Keratinocyte (primary cell): ENCODE data around the gene HECTD2. TPM values are rescaled to one million over a fixed set of nuclear protein-coding genes. Genes with fewer than 3 reads are reported as not detected.

Source experiments
- DNase-seq: peaks from one replicate; pipeline ENCODE4 v3.0.0-alpha.2; 2011; ENCODE audit warnings: low read depth, missing footprints, low spot score
- FAIRE-seq: peaks from 2 replicates; lab custom pipeline; 2011; peaks lifted over from hg19 to GRCh38; lab: Jason Lieb, UNC
- H2AFZ ChIP-seq: 2 replicates; pipeline ENCODE4 v1.6.0; 2012; ENCODE audit warnings: low read length, control low read depth, inconsistent platforms; ENCODE audit not compliant: control insufficient read depth
- H3K27ac ChIP-seq: 2 replicates; pipeline ENCODE4 v1.5.1; 2011; ENCODE audit warnings: low read length; ENCODE audit not compliant: control insufficient read depth, insufficient read depth
- H3K27me3 ChIP-seq: 3 replicates; pipeline ENCODE4 v1.6.0; 2011; ENCODE audit warnings: low read length; ENCODE audit not compliant: control insufficient read depth, insufficient read depth; ENCODE audit errors: extremely low read depth
- H3K36me3 ChIP-seq, 2 experiments: 2 replicates in 1 of 2; 3 replicates in 1 of 2; pipeline ENCODE4 v1.5.1; 2011; ENCODE audit warnings: low read length in 2 of 2, mild to moderate bottlenecking in 1 of 2; ENCODE audit not compliant: control insufficient read depth in 2 of 2, insufficient read depth in 2 of 2; ENCODE audit errors: extremely low read depth in 1 of 2
- H3K4me1 ChIP-seq: 3 replicates; pipeline ENCODE4 v1.5.1; 2011; ENCODE audit warnings: low read length; ENCODE audit not compliant: control insufficient read depth, insufficient read depth; ENCODE audit errors: extremely low read depth
- H3K4me2 ChIP-seq: 3 replicates; pipeline ENCODE4 v1.6.0; 2011; ENCODE audit warnings: low read depth, low read length; ENCODE audit not compliant: control insufficient read depth, insufficient read depth; ENCODE audit errors: extremely low read depth
- H3K4me3 ChIP-seq, 3 experiments: fragments of 200-600 bp in 1 of 3; sonication (generic) in 1 of 3; 2 replicates in 2 of 3; 3 replicates in 1 of 3; pipeline ENCODE4 v1.5.1; 2011 to 2016; ENCODE audit warnings: low read length in 3 of 3, mild to moderate bottlenecking in 3 of 3, control low read depth in 2 of 3, inconsistent platforms in 1 of 3, low read depth in 1 of 3, mixed read lengths in 1 of 3, mixed run types in 1 of 3, moderate library complexity in 1 of 3; ENCODE audit not compliant: control insufficient read depth in 2 of 3, insufficient read depth in 2 of 3; ENCODE audit errors: extremely low read depth in 1 of 3
- H3K79me2 ChIP-seq: 2 replicates; pipeline ENCODE4 v1.6.0; 2012; ENCODE audit warnings: low read length; ENCODE audit not compliant: control insufficient read depth, insufficient read depth
- H3K9ac ChIP-seq: 3 replicates; pipeline ENCODE4 v1.6.0; 2011; ENCODE audit warnings: low read length; ENCODE audit not compliant: control insufficient read depth, insufficient read depth; ENCODE audit errors: extremely low read depth
- H3K9me1 ChIP-seq: 3 replicates; pipeline ENCODE4 v1.6.0; 2011; ENCODE audit warnings: low read length; ENCODE audit not compliant: control insufficient read depth, insufficient read depth; ENCODE audit errors: extremely low read depth
- H3K9me3 ChIP-seq: 2 replicates; pipeline ENCODE4 v1.5.1; 2012; ENCODE audit warnings: low read depth, low read length; ENCODE audit not compliant: control insufficient read depth
- H4K20me1 ChIP-seq: 3 replicates; pipeline ENCODE4 v1.6.0; 2011; ENCODE audit warnings: low read length; ENCODE audit not compliant: control insufficient read depth, insufficient read depth; ENCODE audit errors: extremely low read depth
- EZH2 ChIP-seq: IDR thresholded peaks from one replicate; pipeline ENCODE4 v1.6.1; 2012; ENCODE audit warnings: inconsistent platforms, mild to moderate bottlenecking, low read length, moderate library complexity
- dilution Hi-C: fragments of 300-500 bp; cut with MboI; formaldehyde crosslinking; loops from one replicate; pipeline ENCODE4 v1.7.0; 2020; ENCODE audit warnings: low sequenced_read_pairs; ENCODE audit not compliant: extremely low pct_ligation_motif_present
- polyA plus RNA-seq, 5 experiments: library from polyadenylated mRNA; depleted of rRNA in 3 of 5; stranded (reverse) in 3 of 5; stranded (forward) in 1 of 5; unstranded in 1 of 5; fragments of >200 nt; gene quantifications; 1 replicate in 1 of 5; 2 replicates in 3 of 5; 3 replicates in 1 of 5; pipeline versions ENCODE4 v1.2.1 to v1.2.3, GENCODE V29; 2011 to 2012; ENCODE audit warnings: missing spikeins in 2 of 5, low read depth in 1 of 5, low replicate concordance in 1 of 5
- TF ChIP-seq, protein P1 (sequence below), 3 experiments: IDR thresholded peaks in 1 of 3; conservative IDR thresholded peaks in 1 of 3; optimal IDR thresholded peaks in 1 of 3; 2 replicates in 2 of 3; 3 replicates in 1 of 3; pipeline versions ENCODE3 to v1.5.1; 2011; ENCODE audit warnings: low read length in 3 of 3, mild to moderate bottlenecking in 3 of 3, moderate library complexity in 2 of 3, control low read depth in 1 of 3, inconsistent platforms in 1 of 3; ENCODE audit not compliant: insufficient read depth in 2 of 3; ENCODE audit errors: extremely low read depth in 1 of 3

The HECTD2 gene
- polyA plus RNA-seq, 1 donor (not counting 4 experiments of a cell fraction or from before 2014, with no cell fraction given) = 2.2 TPM

GRCh38 chr10:91513598-91514424 is 103.7 kb downstream of the HECTD2 start:
- H3K27ac ChIP-seq = no peak overlapping the region
- H2AFZ ChIP-seq = no peak overlapping the region
- TF ChIP-seq, protein P1, sequence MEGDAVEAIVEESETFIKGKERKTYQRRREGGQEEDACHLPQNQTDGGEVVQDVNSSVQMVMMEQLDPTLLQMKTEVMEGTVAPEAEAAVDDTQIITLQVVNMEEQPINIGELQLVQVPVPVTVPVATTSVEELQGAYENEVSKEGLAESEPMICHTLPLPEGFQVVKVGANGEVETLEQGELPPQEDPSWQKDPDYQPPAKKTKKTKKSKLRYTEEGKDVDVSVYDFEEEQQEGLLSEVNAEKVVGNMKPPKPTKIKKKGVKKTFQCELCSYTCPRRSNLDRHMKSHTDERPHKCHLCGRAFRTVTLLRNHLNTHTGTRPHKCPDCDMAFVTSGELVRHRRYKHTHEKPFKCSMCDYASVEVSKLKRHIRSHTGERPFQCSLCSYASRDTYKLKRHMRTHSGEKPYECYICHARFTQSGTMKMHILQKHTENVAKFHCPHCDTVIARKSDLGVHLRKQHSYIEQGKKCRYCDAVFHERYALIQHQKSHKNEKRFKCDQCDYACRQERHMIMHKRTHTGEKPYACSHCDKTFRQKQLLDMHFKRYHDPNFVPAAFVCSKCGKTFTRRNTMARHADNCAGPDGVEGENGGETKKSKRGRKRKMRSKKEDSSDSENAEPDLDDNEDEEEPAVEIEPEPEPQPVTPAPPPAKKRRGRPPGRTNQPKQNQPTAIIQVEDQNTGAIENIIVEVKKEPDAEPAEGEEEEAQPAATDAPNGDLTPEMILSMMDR (optimal IDR thresholded peaks at IDR 0.05 in 1 of 3, IDR thresholded peaks at IDR 0.05 in 1 of 3, conservative IDR thresholded peaks at IDR 0.05 in 1 of 3; ENCODE audit: extremely low read depth in 1 of 3, insufficient read depth in 2 of 3, low read length in 3 of 3) = no peak
- no peak for TF ChIP-seq EZH2
- FAIRE-seq (no peak), DNase-seq (no peak)
- no peaks in the 10 kb centered on the region for H3K36me3 ChIP-seq
- H3K9me3 ChIP-seq = no peaks in the 10 kb centered on the region
- no peak overlapping the region for H3K9ac ChIP-seq
- dilution Hi-C loops = no loop called here
- H3K9me1 ChIP-seq = no peaks in the 10 kb centered on the region
- H3K79me2 ChIP-seq = no peaks in the 10 kb centered on the region
- no peaks in the 10 kb centered on the region for H3K27me3 ChIP-seq
- no peak overlapping the region for H3K4me3 ChIP-seq
- no peaks in the 10 kb centered on the region for H4K20me1 ChIP-seq
- peaks cover 10% of the 10 kb centered on the region for H3K4me1 ChIP-seq
- no peak overlapping the region for H3K4me2 ChIP-seq

- Histone ChIP-seq H3K9me1 (no peaks in the 10 kb centered on the region), H3K4me3 (no peak overlapping the region), H3K79me2 (no peaks in the 10 kb centered on the region), H3K27me3 (no peaks in the 10 kb centered on the region), H3K9ac (no peak overlapping the region), H4K20me1 (no peaks in the 10 kb centered on the region), H3K27ac (no peak overlapping the region), H3K9me3 (no peaks in the 10 kb centered on the region), H2AFZ (no peak overlapping the region), H3K4me2 (no peak overlapping the region), H3K4me1 (peaks cover 13% of the 10 kb centered on the region), H3K36me3 (no peaks in the 10 kb centered on the region)
- DNase-seq (no peak), FAIRE-seq (no peak)
- TF ChIP-seq EZH2 = no peak
- TF ChIP-seq, protein P1 (optimal IDR thresholded peaks at IDR 0.05 in 1 of 3, IDR thresholded peaks at IDR 0.05 in 1 of 3, conservative IDR thresholded peaks at IDR 0.05 in 1 of 3; ENCODE audit: extremely low read depth in 1 of 3, insufficient read depth in 2 of 3, low read length in 3 of 3) = no peak
- dilution Hi-C loops = no loop called here
Observed at GRCh38 chr10:91514787-91515186, 104.6 kb downstream of the HECTD2 start.
